MV-4-11 (cell line): ENCODE results near the gene UGT1A7.
A peak's percentile ranks its signal among the peaks of the same experiment; 100 is the strongest.
"Not testable (repeated sequence)": the region's sequence is repeated elsewhere in the genome, so short reads cannot be mapped to it uniquely, and the experiment has no call there.

Experiments
- DNase-seq: peaks from one replicate; lab custom pipeline; 2025; lab: John Stamatoyannopoulos, UW

UGT1A7 gene

DNA sequence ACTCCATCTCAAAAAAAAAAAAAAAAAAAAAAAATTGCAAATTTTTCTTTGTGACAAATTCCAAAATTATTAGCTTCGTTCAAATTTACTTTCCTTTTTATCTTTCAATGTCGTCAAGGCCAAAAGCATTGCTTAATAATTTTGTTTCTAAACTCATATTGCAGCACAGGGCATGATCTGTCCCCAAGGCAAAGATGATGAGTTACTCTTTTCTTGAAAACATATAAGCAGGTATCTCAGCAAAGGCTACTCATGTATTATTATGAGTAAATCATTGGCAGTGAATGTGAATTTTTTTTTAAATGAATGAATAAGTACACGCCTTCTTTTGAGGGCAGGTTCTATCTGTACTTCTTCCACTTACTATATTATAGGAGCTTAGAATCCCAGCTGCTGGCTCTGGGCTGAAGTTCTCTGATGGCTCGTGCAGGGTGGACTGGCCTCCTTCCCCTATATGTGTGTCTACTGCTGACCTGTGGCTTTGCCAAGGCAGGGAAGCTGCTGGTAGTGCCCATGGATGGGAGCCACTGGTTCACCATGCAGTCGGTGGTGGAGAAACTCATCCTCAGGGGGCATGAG lies at the start of gene UGT1A7:
TSS of gene UGT1A7 (plus strand) at position 381 of the 579 bp plus-strand sequence. CDS start at position 418, 37 bp downstream.
- no peak for DNase-seq

DNA sequence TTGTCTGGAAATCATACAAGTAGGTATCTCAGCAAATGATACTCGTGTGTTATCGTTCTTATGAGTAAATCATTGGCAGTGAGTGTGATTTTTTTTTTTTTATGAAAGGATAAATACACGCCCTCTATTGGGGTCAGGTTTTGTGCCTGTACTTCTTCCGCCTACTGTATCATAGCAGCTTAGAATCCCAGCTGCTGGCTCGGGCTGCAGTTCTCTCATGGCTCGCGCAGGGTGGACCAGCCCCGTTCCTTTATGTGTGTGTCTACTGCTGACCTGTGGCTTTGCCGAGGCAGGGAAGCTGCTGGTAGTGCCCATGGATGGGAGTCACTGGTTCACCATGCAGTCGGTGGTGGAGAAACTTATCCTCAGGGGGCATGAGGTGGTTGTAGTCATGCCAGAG lies 45.4 kb upstream of the UGT1A7 start, which contains the start of gene UGT1A10:
TSS of gene UGT1A10 (plus strand) at position 143 of the 400 bp plus-strand sequence. CDS start at position 218, 75 bp downstream.
- DNase-seq: not testable (repeated sequence)

- DNase-seq: no peak
Observed at GRCh38 chr2:233638836-233639235, 42.9 kb upstream of the UGT1A7 start.

GRCh38 chr2:233639860-233640259 lies 41.8 kb upstream of the UGT1A7 start:
- DNase-seq: no peak

DNA sequence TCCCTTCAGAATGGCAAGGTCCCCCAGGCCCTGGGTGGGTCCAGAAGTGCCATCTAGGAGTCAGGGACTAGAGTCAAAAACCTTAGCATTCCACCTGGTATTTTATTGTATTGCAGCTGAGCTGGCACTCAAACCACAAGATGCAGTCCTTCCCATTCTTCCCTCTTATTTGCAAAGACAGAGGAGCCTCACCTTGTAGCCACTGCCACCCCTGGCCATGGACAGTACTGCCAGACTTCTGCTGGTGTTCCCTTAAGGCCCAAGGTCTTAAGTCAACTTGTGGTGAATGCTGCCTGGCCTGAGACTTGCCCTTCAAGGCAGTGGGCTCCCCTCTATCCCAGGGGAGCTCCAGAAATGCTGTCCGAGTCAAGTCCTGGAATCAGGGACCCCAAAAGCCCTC lies 38.6 kb upstream of the UGT1A7 start:
- DNase-seq: no peak

DNA sequence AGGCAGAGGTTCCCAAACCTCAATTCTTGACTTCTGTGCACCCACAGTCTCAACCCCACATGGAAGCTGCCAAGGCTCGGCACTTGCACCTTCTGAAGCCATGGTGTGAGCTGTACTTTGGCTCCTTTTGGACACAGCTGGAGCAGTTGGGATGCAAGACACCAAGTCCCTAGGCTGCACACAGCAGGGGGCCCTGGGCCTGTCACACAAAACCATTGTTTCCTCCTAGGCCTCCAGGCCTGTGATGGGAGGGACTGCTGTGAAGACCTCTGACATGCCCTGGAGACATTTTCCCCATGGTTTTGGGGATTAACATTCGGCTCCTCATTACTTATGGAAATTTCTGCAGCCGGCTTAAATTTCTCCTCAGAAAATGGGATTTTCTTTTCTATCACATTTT lies 35.7 kb upstream of the UGT1A7 start:
- DNase-seq: not testable (repeated sequence)

- DNase-seq: no peak
Observed at GRCh38 chr2:233650981-233651380, 30.7 kb upstream of the UGT1A7 start.

DNA sequence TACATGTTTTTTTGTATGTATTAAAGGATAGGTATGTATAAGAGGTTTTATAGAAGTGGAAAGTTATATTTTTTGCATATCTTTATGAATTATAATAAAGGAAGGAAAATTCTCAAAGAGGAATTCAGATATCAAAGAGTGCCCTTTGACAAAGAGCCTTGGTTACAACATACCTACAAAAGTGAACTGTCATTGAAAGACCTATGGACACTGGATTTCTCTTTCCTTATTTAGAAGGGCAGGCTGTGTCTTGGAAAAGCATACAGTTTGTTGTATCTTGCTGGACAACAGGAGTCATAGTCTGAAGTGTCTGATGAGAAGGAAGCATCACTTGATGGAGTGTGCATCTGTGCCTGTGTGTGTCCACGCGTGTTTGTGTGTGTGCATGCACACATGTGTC lies 30.3 kb upstream of the UGT1A7 start:
- DNase-seq: no peak

DNA sequence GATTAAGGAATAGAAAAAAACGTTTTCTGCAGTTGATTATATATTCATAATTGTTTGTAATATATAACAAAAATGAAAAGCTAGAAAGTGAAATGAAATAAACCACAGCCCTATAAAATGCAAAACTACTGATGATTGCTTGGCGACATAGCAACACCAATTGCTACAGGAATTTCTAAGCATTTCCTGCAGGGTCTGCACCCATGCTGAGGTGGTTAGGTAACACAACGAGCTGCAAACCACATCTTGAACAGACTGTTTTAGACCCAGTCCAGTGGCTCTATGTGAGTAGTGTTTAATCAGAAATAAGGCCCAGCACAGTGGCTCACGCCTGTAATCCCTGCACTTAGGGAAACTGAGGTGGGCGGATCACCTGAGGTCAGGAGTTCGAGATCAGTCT lies 27.2 kb upstream of the UGT1A7 start:
- no peak for DNase-seq

DNA sequence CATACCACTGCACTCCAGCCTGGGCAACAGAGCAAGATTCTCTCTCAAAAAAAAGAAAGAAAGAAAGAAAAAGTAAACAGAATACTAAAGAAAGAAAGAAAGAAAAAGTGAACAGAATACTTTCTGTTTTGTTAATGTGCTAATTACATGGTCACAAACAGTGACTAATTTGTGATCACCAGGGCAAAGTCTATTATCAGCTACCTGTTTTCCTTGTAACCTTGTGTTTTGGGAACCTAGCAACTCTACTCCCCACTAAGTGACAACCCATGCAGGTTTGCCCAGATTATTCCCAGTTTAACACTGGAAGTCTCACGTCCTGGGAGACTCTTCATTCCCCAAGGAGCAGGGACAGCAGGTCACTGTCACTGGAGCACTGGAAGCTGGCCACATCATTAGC lies 26.7 kb upstream of the UGT1A7 start:
- DNase-seq: no peak

- not testable (repeated sequence) for DNase-seq
Observed at GRCh38 chr2:233655943-233656342, 25.8 kb upstream of the UGT1A7 start.

- DNase-seq: no peak
Observed at GRCh38 chr2:233656443-233656842, 25.3 kb upstream of the UGT1A7 start.

- no peak for DNase-seq
Observed at GRCh38 chr2:233658610-233659009, 23.1 kb upstream of the UGT1A7 start.

- no peak for DNase-seq
Observed at GRCh38 chr2:233663911-233664310, 17.8 kb upstream of the UGT1A7 start.

GRCh38 chr2:233668605-233669260 lies 13.0 kb upstream of the UGT1A7 start:
- no peak for DNase-seq

DNA sequence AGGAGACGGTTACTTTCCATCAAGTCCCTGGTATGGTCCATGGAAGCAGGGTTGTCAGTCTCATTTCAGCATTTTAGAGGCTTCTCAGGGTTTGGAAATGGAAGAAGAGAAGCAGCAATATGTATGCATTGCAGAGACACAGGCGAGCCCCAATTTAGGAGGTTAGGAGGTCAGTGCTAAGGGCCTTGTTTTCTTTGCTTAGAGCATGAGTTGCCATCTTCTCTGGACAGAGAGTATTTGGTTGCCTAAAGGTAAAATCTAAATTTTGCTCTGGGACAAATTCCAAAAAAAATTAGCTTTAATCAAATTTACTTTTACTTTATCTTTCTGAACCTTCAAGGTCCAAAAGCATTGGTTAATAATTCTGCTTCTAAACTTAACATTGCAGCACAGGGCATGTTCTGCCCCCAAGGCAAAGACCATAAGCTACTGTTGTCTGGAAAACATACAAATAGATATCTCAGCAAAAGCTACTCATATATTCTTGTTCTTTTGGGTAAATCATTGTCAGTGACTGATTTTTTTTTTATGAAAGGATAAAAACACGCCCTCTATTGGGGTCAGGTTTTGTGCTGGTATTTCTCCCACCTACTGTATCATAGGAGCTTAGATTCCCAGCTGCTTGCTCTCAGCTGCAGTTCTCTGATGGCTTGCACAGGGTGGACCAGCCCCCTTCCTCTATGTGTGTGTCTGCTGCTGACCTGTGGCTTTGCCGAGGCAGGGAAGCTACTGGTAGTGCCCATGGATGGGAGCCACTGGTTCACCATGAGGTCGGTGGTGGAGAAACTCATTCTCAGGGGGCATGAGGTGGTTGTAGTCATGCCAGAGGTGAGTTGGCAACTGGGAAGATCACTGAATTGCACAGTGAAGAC lies 10.2 kb upstream of the UGT1A7 start, which contains the start of gene UGT1A9:
TSS of gene UGT1A9 (plus strand) at position 609 of the 872 bp plus-strand sequence. CDS start at position 646, 37 bp downstream.
- no peak for DNase-seq

- peak; percentile 40 for DNase-seq
Observed at GRCh38 chr2:233672886-233673285, 8.8 kb upstream of the UGT1A7 start.

DNA sequence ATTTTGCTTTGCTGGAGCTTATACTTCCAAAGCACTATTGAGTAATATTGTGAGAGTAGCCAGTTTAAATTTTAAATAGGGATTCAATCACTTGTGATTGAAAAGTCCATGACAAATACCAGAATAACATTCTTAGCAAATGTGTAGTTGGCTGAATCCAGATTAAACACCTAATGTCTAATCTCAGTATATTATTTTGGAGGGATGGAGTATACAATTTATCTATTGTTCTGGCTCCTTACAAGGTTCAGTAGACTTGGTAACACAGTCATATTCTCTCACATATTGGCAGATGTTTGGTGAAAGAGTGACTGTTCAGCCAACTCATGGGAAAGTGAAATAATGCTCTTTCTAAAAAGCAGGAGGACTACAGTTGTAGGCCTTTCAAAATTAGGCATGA lies 7.8 kb upstream of the UGT1A7 start:
- no peak for DNase-seq

GRCh38 chr2:233674314-233674713 lies 7.4 kb upstream of the UGT1A7 start:
- DNase-seq: no peak

DNA sequence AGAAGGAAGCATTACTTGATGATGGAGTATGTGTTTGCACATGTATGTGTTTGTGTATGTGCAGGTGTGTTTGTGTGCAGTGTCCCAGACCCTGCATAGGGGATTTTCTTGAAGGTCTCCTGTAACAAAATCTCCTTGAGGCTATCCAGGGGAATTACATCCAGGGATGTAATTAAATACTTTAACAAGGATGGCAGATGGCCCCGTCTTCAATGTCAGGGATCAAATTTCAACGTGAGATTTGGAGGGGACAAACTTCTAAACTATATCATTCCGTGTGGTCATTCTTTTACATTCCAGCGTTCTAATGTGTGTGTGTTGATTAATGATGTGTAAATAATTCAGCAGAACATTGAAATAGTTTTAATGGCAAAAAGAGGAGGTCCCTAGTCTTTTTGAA lies 6.7 kb upstream of the UGT1A7 start:
- DNase-seq: no peak

GRCh38 chr2:233676046-233676445 lies 5.7 kb upstream of the UGT1A7 start:
- no peak for DNase-seq

DNA sequence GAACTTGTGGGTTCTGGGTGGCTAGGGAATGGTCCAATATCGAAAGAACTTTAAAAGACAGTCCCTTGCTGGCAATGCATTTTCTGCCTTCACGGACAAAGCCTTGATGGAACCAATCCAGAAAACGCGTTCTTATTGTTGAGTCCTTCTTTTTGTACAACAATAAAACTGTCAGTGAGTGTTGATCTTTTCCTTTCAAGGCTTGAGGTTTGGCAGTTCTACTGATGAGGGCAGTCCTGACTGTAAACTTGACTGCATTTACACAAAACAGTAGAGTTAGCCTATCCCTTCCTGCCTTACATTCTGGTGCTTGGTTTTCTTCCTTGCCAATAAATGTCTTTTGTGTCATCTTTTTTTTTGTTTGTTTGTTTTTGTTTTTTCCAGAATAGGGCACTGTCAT lies 2.5 kb upstream of the UGT1A7 start:
- no peak for DNase-seq
